Spleen (tissue), 11 donors: ENCODE measurements around the gene CTBP1. TPM values are rescaled to one million over a fixed set of nuclear protein-coding genes. Genes with fewer than 3 reads are reported as not detected.

Experiments
- DNase-seq: peaks from one replicate; pipeline ENCODE4 v3.0.0-alpha.2; 2020
- H3K27ac ChIP-seq, 8 donors: fragments of 200-600 bp; sonication (generic) in 7 of 8; 1 replicate in 4 of 8; 2 replicates in 4 of 8; pipeline versions ENCODE4 v1.5.0 to v1.8.0; 2016 to 2021; ENCODE audit warnings: inconsistent platforms in 4 of 8, mild to moderate bottlenecking in 4 of 8, moderate library complexity in 1 of 8
- H3K27me3 ChIP-seq, 7 donors: fragments of 200-600 bp; sonication (generic) in 6 of 7; replicated peaks in 1 of 7; 1 replicate in 4 of 7; 2 replicates in 3 of 7; pipeline versions ENCODE4 v1.5.0 to v1.8.0; 2016 to 2021; ENCODE audit warnings: inconsistent platforms in 3 of 7, mild to moderate bottlenecking in 1 of 7
- H3K36me3 ChIP-seq, 6 donors: fragments of 200-600 bp; sonication (generic) in 5 of 6; 1 replicate in 4 of 6; 2 replicates in 2 of 6; pipeline versions ENCODE4 v1.5.0 to v1.8.0; 2016 to 2021; ENCODE audit warnings: inconsistent platforms in 2 of 6
- H3K4me1 ChIP-seq, 6 donors: fragments of 200-600 bp; sonication (generic) in 5 of 6; 1 replicate in 3 of 6; 2 replicates in 3 of 6; pipeline versions ENCODE4 v1.5.0 to v1.8.0; 2016 to 2021; ENCODE audit warnings: inconsistent platforms in 3 of 6
- H3K4me3 ChIP-seq, 8 donors: fragments of 200-600 bp; sonication (generic) in 7 of 8; 1 replicate in 4 of 8; 2 replicates in 4 of 8; pipeline versions ENCODE4 v1.5.0 to v1.8.0; 2016 to 2021; ENCODE audit warnings: inconsistent platforms in 4 of 8, mild to moderate bottlenecking in 4 of 8, moderate library complexity in 2 of 8
- H3K9me3 ChIP-seq, 8 donors: fragments of 200-600 bp; sonication (generic) in 7 of 8; 1 replicate in 4 of 8; 2 replicates in 4 of 8; pipeline versions ENCODE4 v1.5.0 to v1.8.0; 2016 to 2021; ENCODE audit warnings: inconsistent platforms in 4 of 8
- CTCF ChIP-seq, 11 experiments: fragments of 200-600 bp in 7 of 11; fragments of 450-650 bp in 4 of 11; sonication (generic) in 4 of 11; IDR thresholded peaks in 8 of 11; conservative IDR thresholded peaks in 3 of 11; 1 replicate in 7 of 11; 2 replicates in 4 of 11; pipeline versions ENCODE4 v1.4.0 to v1.8.0; 2016 to 2021; ENCODE audit warnings: antibody characterized with exemption in 11 of 11, inconsistent platforms in 4 of 11, mild to moderate bottlenecking in 1 of 11
- POLR2A ChIP-seq, 3 donors: fragments of 450-650 bp; IDR thresholded peaks; one replicate each; pipeline ENCODE4 v1.5.1; 2017; ENCODE audit warnings: antibody characterized with exemption in 3 of 3, mild to moderate bottlenecking in 1 of 3
- POLR2AphosphoS5 ChIP-seq, 3 donors: sonication (generic); formaldehyde crosslinking; IDR thresholded peaks; one replicate each; pipeline ENCODE4 v1.5.1; 2017; ENCODE audit warnings: antibody characterized with exemption in 3 of 3
- WGBS, 5 donors: extraction: QIAGEN DNeasy Blood & Tissue Kit in 3 of 5; methylation state at CpG; one replicate each; pipeline versions ENCODE4 v1.1.5 to v1.1.7; 2013 to 2018; 5-methylcytosine and 5-hydroxymethylcytosine counted together
- intact Hi-C: fragments of 100-400 bp; cut with DNase I; formaldehyde crosslinking; loops from one replicate; pipeline ENCODE4 v1.15.0; 2023; ENCODE audit warnings: low total_unique reads
- polyA plus RNA-seq, 3 donors: library from polyadenylated mRNA; stranded (reverse); fragments of 200-250 nt; gene quantifications; one replicate each; pipeline ENCODE4 v1.2.1, GENCODE V29; 2013
- total RNA-seq, 7 donors: library from RNA; depleted of rRNA in 3 of 7; stranded (reverse); fragments of >200 nt in 3 of 7; fragmentation: NEBNext Ultra II Directional in 4 of 7; extraction: Animal tissue kit (Norgen Biotek cat#: 25700) in 4 of 7; gene quantifications; one replicate each; pipeline versions ENCODE4 v1.1.0 to v1.2.1, GENCODE V29; 2016 to 2021
- donor health status: healthy with polysubstance abuse.
- donor health status: DM: no; HTN: no; CAD: no; lungs with moderate emphysema.
- donor health status: DM: no; HTN: no; CAD: no.
- donor health status: Bipolar disorder and iron deficiency.
- donor health status: healthy.
- donor health status: DM: no; HTN: no; CAD: no.
- donor health status: DM: yes; HTN: yes; CAD: no.

The CTBP1 gene
- total and polyA plus RNA-seq, 10 donors, result 101 to 226 (median 187) TPM

DNA sequence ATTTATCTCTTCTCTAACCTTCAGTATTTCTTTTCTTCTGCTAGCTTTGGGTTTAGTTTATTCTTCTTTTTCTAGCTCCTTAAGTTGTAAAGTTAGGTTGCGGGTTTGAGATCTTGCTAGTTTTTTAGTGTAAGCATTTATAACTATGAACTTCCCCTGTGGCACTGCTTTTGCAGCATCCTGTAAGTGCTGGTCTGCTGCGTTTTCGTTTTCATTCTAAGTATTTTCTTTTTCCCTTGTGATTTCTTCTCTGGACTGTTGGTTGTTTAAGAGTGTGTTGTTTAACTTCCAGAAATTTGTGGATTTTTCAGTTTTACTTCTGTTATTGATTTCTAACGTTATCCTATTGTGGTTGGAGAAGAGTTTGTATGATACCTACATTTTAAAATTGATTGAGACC, 11.0 kb upstream of the CTBP1 start:
- intact Hi-C loops, result loop anchor here (10.0 kb wide), 2 partner anchors 95 to 125 kb away; no protein-coding TSS in a partner anchor
- TF ChIP-seq POLR2A (IDR thresholded peaks at IDR 0.05), result no peak
- TF ChIP-seq POLR2AphosphoS5 (IDR thresholded peaks at IDR 0.05), result no peak
- TF ChIP-seq CTCF (IDR thresholded peaks at IDR 0.05 in 8 of 11, conservative IDR thresholded peaks at IDR 0.05 in 3 of 11), result no peak
- peaks cover 0 to 7% (median 0%) of the 10 kb centered on the region in 6 donors for H3K36me3 ChIP-seq
- no peaks in the 10 kb centered on the region for H3K27me3 ChIP-seq
- peak overlapping the region in 6 of 8 donors; percentile 20 to 73 (median 50) for H3K27ac ChIP-seq
- H3K4me3 ChIP-seq, result no peak overlapping the region
- DNase-seq, result no peak
- 61 to 84% (median 76%) methylated on average over 4 of the region's 4 CpGs for WGBS, 5 donors
- H3K4me1 ChIP-seq, result peaks cover 0 to 5% (median 0%) of the 10 kb centered on the region in 6 donors
- peaks cover 0 to 13% (median 3%) of the 10 kb centered on the region in 8 donors for H3K9me3 ChIP-seq

DNA sequence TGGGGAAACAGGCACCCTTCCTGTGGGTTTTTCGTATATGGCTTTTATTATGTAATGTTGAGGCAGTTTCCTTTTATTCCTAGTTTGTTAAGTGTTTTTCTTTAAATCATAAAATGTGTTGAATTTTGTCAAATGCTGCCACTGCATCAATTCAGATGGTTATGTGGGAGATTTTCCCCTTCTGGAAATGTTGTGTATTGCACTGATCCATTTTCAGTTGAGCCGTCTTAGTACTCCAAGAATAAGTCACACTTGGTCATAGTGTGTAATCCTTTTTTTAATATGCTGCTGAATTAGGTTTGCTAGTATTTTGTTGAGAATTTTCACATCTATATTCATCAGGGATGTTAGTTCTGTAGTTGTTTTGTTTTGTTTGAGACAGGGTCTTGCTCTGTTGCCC, 9.5 kb upstream of the CTBP1 start:
- no peak for DNase-seq
- H3K27ac ChIP-seq, result no peak overlapping the region
- no peaks in the 10 kb centered on the region for H3K27me3 ChIP-seq
- TF ChIP-seq CTCF (IDR thresholded peaks at IDR 0.05 in 8 of 11, conservative IDR thresholded peaks at IDR 0.05 in 3 of 11) (no peak), POLR2A (IDR thresholded peaks at IDR 0.05) (no peak), POLR2AphosphoS5 (IDR thresholded peaks at IDR 0.05) (no peak)
- WGBS, 5 donors, result 72 to 82% (median 75%) methylated on average over 2 of the region's 2 CpGs
- peaks cover 0 to 13% (median 3%) of the 10 kb centered on the region in 8 donors for H3K9me3 ChIP-seq
- intact Hi-C loops, result loop anchor here (10.0 kb wide), 1 partner anchor 94 kb away; no protein-coding TSS in a partner anchor
- H3K36me3 ChIP-seq, result peaks cover 0 to 7% (median 0%) of the 10 kb centered on the region in 6 donors
- H3K4me1 ChIP-seq, result peaks cover 0 to 11% (median 0%) of the 10 kb centered on the region in 6 donors
- H3K4me3 ChIP-seq, result no peak overlapping the region

DNA sequence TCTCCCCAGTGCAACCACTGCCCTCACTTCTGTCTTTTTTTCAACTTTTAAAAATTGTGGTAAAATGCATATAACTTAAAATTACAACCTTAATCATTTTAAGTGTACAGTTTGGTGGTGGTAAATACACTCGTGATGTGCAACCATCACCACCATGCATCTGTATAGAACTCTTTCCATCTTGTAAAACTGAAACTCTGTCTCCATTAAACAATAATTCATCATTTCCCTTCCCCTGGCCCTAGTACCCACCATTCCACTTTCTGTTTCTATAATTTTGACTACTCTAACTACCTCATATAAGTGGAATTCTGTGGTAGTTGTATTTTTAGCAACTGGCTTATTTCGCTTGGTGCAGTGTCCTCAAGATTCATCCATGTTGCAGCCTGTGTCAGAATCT, 6.8 kb upstream of the CTBP1 start:
- H3K4me3 ChIP-seq, result no peak overlapping the region
- 86 to 98% (median 93%) methylated on average over 2 of the region's 2 CpGs for WGBS, 5 donors
- peaks cover 0 to 17% (median 0%) of the 10 kb centered on the region in 6 donors for H3K36me3 ChIP-seq
- DNase-seq, result no peak
- H3K27ac ChIP-seq, result peak overlapping the region in 1 of 8 donors; percentile 2
- intact Hi-C loops, result loop anchor here (10.0 kb wide), 1 partner anchor 91 kb away; no protein-coding TSS in a partner anchor
- TF ChIP-seq POLR2A (IDR thresholded peaks at IDR 0.05), result no peak
- TF ChIP-seq POLR2AphosphoS5 (IDR thresholded peaks at IDR 0.05), result no peak
- peaks cover 0 to 13% (median 3%) of the 10 kb centered on the region in 8 donors for H3K9me3 ChIP-seq
- peaks cover 8 to 37% (median 15%) of the 10 kb centered on the region in 6 donors for H3K4me1 ChIP-seq
- no peaks in the 10 kb centered on the region for H3K27me3 ChIP-seq

DNA sequence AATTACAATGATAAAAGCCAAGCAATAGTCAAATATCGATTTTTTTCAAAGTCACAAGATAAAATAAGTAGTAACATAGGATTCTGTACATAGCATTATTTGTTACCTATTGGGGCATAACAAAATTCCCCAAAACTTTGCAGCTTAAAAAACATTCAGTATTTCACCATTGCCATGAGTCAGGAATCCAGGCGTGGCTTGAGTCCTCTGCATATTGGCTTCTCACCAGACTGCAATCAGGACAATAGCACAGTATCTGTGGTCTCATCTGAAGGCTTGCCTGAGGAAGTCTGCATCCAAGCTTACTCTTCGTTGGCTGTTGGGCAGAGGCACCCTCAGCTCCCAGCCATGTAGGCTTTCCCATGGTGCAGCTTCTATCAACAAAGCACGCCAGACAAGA, 6.2 kb upstream of the CTBP1 start:
- Histone ChIP-seq H3K36me3 (peaks cover 0 to 15% (median 0%) of the 10 kb centered on the region in 6 donors), H3K27me3 (no peaks in the 10 kb centered on the region), H3K4me1 (peaks cover 13 to 43% (median 21%) of the 10 kb centered on the region in 6 donors), H3K27ac (peak overlapping the region in 2 of 8 donors; percentile 2 to 50), H3K4me3 (no peak overlapping the region), H3K9me3 (peaks cover 0 to 13% (median 3%) of the 10 kb centered on the region in 8 donors)
- TF ChIP-seq POLR2AphosphoS5 (IDR thresholded peaks at IDR 0.05) (no peak), POLR2A (IDR thresholded peaks at IDR 0.05) (no peak)
- 92 to 95% (median 92%) methylated on average over 4 of the region's 4 CpGs for WGBS, 5 donors
- intact Hi-C loops, result loop anchor here (10.0 kb wide), 1 partner anchor 90 kb away; no protein-coding TSS in a partner anchor
- DNase-seq, result no peak

- H3K27me3 ChIP-seq, result no peaks in the 10 kb centered on the region
- TF ChIP-seq POLR2AphosphoS5 (IDR thresholded peaks at IDR 0.05) (peak in 1 of 3 donors; percentile 23), POLR2A (IDR thresholded peaks at IDR 0.05) (no peak)
- H3K9me3 ChIP-seq, result peaks cover 0 to 13% (median 3%) of the 10 kb centered on the region in 8 donors
- H3K4me3 ChIP-seq, result no peak overlapping the region
- H3K4me1 ChIP-seq, result peaks cover 18 to 50% (median 27%) of the 10 kb centered on the region in 6 donors
- 79 to 88% (median 84%) methylated on average over 5 of the region's 5 CpGs for WGBS, 5 donors
- peaks cover 0 to 15% (median 0%) of the 10 kb centered on the region in 6 donors for H3K36me3 ChIP-seq
- peak overlapping the region in 6 of 8 donors; percentile 19 to 71 (median 50) for H3K27ac ChIP-seq
- intact Hi-C loops, result loop anchor here (10.0 kb wide), 1 partner anchor 89 kb away; no protein-coding TSS in a partner anchor
- DNase-seq, result peak; percentile 24
These were observed 4.9 kb upstream of the CTBP1 start for GRCh38 chr4:1253831-1254230.
